SK-N-MC (cell line): ENCODE results near the gene KLC4.

Experiments used
- EZH2 ChIP-seq: fragments of 200-600 bp; sonication (generic); IDR thresholded peaks from one replicate; pipeline ENCODE4 v1.6.1; 2017; ENCODE audit warnings: antibody characterized with exemption
- POLR2AphosphoS5 ChIP-seq: IDR thresholded peaks from 2 replicates; pipeline ENCODE4 v1.6.1; 2012; ENCODE audit warnings: mild to moderate bottlenecking, low read depth, low read length, borderline replicate concordance

DNA sequence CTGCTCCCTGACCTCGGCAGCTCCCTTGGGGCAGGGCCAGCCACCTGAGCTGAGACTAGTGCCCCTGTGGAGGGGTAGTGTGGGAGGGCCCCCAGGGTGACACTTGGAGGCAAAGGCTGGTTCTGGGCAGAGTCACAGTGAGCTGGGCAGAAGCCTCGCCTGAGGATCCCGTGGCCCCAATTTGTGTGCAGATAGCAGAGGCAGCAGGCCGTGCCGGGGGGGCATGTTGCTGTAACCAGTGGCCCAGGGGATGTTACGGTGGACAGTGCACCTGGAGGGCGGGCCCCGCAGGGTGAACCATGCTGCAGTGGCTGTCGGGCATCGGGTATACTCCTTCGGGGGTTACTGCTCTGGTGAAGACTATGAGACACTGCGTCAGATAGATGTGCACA is 42.5 kb upstream of the KLC4 start:
- no peak for TF ChIP-seq EZH2
- TF ChIP-seq POLR2AphosphoS5: no peak
